B cell (primary cell): Measurements from ENCODE around the gene HUS1B. TPM values are rescaled to one million over a fixed set of nuclear protein-coding genes. Genes with fewer than 3 reads are reported as not detected.

ENCODE experiments used
- ATAC-seq: fragments of 200-7000 bp; cut with Tn5 transposase; one replicate; pipeline ENCODE4 v1.10.0; 2021; ENCODE audit warnings: low read depth, mild to moderate bottlenecking, moderate number of reproducible peaks, moderate library complexity
- CTCF ChIA-PET: fragments of 350-600 bp; sonication (Branson Sonifier 250); formaldehyde crosslinking; loops from one replicate; lab custom pipeline; 2021; ENCODE audit warnings: antibody characterized with exemption, inconsistent platforms; lab: Charles Lee
- POLR2A ChIA-PET: fragments of 350-600 bp; sonication (Branson Sonifier 250); formaldehyde crosslinking; loops from one replicate; lab custom pipeline; 2021; ENCODE audit warnings: antibody characterized with exemption; lab: Charles Lee
- DNase-seq: peaks from one replicate; pipeline ENCODE4 v3.0.0; 2013
- H2AFZ ChIP-seq: 2 replicates; pipeline ENCODE4 v1.6.1; 2012; ENCODE audit warnings: mild to moderate bottlenecking, low read depth, low read length; ENCODE audit not compliant: insufficient read depth, poor library complexity, severe bottlenecking
- H3K27ac ChIP-seq, 2 donors: 1 replicate in 1 of 2; 2 replicates in 1 of 2; pipeline ENCODE4 v1.5.1; 2012 to 2013; ENCODE audit warnings: low read length in 2 of 2, mild to moderate bottlenecking in 2 of 2, moderate library complexity in 1 of 2
- H3K27me3 ChIP-seq, 4 experiments: fragments of 200-600 bp in 1 of 4; sonication (generic) in 1 of 4; replicated peaks in 1 of 4; 1 replicate in 2 of 4; 2 replicates in 2 of 4; pipeline versions ENCODE4 v1.6.1 to v1.7.0; 2013 to 2016; ENCODE audit warnings: low read length in 3 of 4, mild to moderate bottlenecking in 2 of 4, mixed read lengths in 1 of 4, moderate library complexity in 1 of 4; ENCODE audit not compliant: insufficient read depth in 4 of 4, control insufficient read depth in 3 of 4; ENCODE audit errors: control extremely low read depth in 1 of 4
- H3K36me3 ChIP-seq, 2 experiments: replicated peaks in 1 of 2; 1 replicate in 1 of 2; 2 replicates in 1 of 2; pipeline versions ENCODE4 v1.6.1 to v1.7.1; 2013; ENCODE audit warnings: low read length in 1 of 2; ENCODE audit not compliant: insufficient read depth in 2 of 2, control insufficient read depth in 1 of 2; ENCODE audit errors: control extremely low read depth in 1 of 2, extremely low read depth in 1 of 2
- H3K4me1 ChIP-seq, 2 donors: fragments of 200-600 bp in 1 of 2; sonication (generic) in 1 of 2; 1 replicate in 1 of 2; 2 replicates in 1 of 2; pipeline versions ENCODE4 v1.5.1 to v1.6.1; 2013 to 2017; ENCODE audit warnings: low read length in 2 of 2; ENCODE audit not compliant: control insufficient read depth in 2 of 2, insufficient read depth in 2 of 2
- H3K4me2 ChIP-seq: replicated peaks from 2 replicates; pipeline ENCODE3; 2012; ENCODE audit warnings: mild to moderate bottlenecking, low read depth, low read length; ENCODE audit not compliant: poor library complexity, severe bottlenecking
- H3K4me3 ChIP-seq, 5 experiments: fragments of 200-600 bp in 1 of 5; sonication (generic) in 1 of 5; 1 replicate in 3 of 5; 2 replicates in 2 of 5; pipeline versions ENCODE4 v1.5.1 to v1.7.0; 2011 to 2016; ENCODE audit warnings: low read length in 4 of 5, mild to moderate bottlenecking in 4 of 5, low read depth in 2 of 5, control low read depth in 1 of 5, moderate library complexity in 1 of 5; ENCODE audit not compliant: insufficient read depth in 1 of 5; ENCODE audit errors: control extremely low read depth in 1 of 5, extremely low read depth in 1 of 5
- H3K79me2 ChIP-seq: fragments of 200-600 bp; sonication (generic); one replicate; pipeline ENCODE4 v1.6.0; 2016; ENCODE audit warnings: low read length; ENCODE audit not compliant: control insufficient read depth, insufficient read depth
- H3K9ac ChIP-seq: fragments of 200-600 bp; sonication (generic); 2 replicates; pipeline ENCODE4 v1.6.1; 2017; ENCODE audit warnings: mild to moderate bottlenecking, low read length, moderate library complexity
- H3K9me3 ChIP-seq, 3 donors: one replicate each; pipeline versions ENCODE4 v1.6.1 to v1.7.1; 2013; ENCODE audit warnings: low read length in 2 of 3; ENCODE audit not compliant: control insufficient read depth in 2 of 3, insufficient read depth in 1 of 3; ENCODE audit errors: control extremely low read depth in 1 of 3
- H4K20me1 ChIP-seq: 2 replicates; pipeline ENCODE4 v1.6.0; 2012; ENCODE audit warnings: mild to moderate bottlenecking, low read length; ENCODE audit not compliant: insufficient read depth, control insufficient read depth, poor library complexity, severe bottlenecking
- H3K27ac Mint-ChIP-seq: one replicate; pipeline ENCODE4 v1.8.0; 2021; ENCODE audit warnings: mixed read lengths
- H3K27me3 Mint-ChIP-seq: one replicate; pipeline ENCODE4 v1.8.0; 2021; ENCODE audit warnings: mixed read lengths
- H3K4me1 Mint-ChIP-seq: one replicate; pipeline ENCODE4 v1.8.0; 2021; ENCODE audit warnings: mixed read lengths
- H3K4me3 Mint-ChIP-seq: one replicate; pipeline ENCODE4 v1.8.0; 2021; ENCODE audit warnings: mixed read lengths
- H3K9me3 Mint-ChIP-seq: one replicate; pipeline ENCODE4 v1.8.0; 2022; ENCODE audit warnings: mixed read lengths; ENCODE audit not compliant: insufficient read depth
- EZH2 ChIP-seq: IDR thresholded peaks from 2 replicates; pipeline ENCODE4 v1.6.1; 2012; ENCODE audit warnings: borderline replicate concordance, low read depth, mild to moderate bottlenecking, moderate library complexity, low read length; ENCODE audit not compliant: insufficient read depth, poor library complexity, severe bottlenecking
- WGBS: methylation state at CpG from one replicate; pipeline ENCODE4 v1.1.5; 2013; ENCODE audit warnings: missing lambda C conversion rate; ENCODE audit not compliant: insufficient coverage; 5-methylcytosine and 5-hydroxymethylcytosine counted together
- intact Hi-C: fragments of 100-400 bp; cut with micrococcal nuclease; formaldehyde crosslinking; loops from one replicate; pipeline ENCODE4 v1.10.0; 2022
- polyA plus RNA-seq: library from polyadenylated mRNA; depleted of rRNA; stranded (reverse); fragments of >200 nt; gene quantifications from 2 replicates; pipeline ENCODE4 v1.2.3, GENCODE V29; 2012
- total RNA-seq, 2 donors: library from RNA; stranded (reverse); fragments of 120-200 nt in 1 of 2; gene quantifications; 1 replicate in 1 of 2; 2 replicates in 1 of 2; pipeline versions ENCODE4 v1.2.3 to v1.2.4, GENCODE V29; 2013 to 2022
- TF ChIP-seq, protein P1 (sequence below): fragments of 200-600 bp; IDR thresholded peaks from one replicate; pipeline ENCODE4 v1.8.0; 2022; ENCODE audit warnings: antibody characterized with exemption, mild to moderate bottlenecking

HUS1B gene
- total and polyA plus RNA-seq, 2 donors (not counting 1 experiment from before 2014, with no cell fraction given), result 2.9 to 4.4 TPM

DNA sequence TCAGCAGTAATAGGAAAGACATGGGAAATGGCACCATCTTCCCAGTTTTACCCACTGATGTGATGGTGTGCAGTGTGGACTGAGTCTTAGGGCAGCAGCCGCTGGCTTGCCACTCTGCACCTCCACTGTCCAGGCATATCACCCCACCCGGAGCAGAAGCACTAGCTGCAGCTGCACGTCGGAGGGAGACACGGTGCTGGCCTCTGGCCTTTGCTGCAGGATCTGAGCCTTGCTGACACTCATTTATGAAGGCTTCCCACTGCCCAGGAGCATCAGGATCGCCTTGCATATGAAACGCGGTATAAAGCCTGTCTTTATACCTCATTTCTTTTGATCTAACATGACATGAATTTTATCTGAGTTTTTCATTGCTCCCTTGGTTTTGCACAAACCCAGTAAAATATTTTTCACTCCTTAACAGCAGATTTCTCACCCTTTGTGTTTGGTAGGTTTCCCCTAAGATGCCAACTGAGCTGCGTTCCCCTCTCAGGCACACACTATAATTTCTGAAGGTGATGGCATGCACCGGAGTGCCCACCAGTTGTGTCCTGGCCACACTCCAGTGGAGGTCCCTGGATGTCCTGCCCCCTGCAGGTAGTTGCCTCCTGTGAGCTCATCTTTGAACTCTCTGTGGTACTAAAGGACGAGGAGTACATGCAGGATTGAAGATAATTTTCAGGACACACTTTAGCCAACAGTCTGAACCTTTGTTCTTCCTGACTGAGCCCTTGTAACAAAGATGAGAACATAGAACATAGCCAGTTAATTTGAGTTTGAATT is 45.0 kb upstream of the HUS1B start:
- no peak for TF ChIP-seq EZH2
- TF ChIP-seq, protein P1, sequence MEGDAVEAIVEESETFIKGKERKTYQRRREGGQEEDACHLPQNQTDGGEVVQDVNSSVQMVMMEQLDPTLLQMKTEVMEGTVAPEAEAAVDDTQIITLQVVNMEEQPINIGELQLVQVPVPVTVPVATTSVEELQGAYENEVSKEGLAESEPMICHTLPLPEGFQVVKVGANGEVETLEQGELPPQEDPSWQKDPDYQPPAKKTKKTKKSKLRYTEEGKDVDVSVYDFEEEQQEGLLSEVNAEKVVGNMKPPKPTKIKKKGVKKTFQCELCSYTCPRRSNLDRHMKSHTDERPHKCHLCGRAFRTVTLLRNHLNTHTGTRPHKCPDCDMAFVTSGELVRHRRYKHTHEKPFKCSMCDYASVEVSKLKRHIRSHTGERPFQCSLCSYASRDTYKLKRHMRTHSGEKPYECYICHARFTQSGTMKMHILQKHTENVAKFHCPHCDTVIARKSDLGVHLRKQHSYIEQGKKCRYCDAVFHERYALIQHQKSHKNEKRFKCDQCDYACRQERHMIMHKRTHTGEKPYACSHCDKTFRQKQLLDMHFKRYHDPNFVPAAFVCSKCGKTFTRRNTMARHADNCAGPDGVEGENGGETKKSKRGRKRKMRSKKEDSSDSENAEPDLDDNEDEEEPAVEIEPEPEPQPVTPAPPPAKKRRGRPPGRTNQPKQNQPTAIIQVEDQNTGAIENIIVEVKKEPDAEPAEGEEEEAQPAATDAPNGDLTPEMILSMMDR, result no peak
- POLR2A ChIA-PET, result no interaction called here

DNA sequence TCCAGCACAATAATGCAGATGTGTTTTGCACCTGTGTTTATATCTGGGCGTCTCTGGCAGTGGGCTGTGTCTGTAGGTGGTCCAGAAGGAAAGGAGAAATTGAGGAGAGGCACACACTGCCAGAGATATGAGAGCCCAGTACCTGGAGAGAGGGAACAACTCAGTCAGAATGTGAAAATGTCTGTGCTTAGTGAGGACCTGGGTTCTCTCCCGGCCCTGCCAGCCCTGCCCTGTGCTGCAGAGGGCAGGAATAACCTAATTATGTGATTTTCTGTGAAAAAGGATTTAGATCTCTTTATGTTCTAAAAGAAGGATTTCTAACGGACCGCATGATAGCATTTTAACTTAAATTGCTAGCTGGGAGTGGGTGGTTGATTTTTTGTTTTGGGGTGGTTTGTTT is 44.3 kb upstream of the HUS1B start:
- peaks cover 7% of the 10 kb centered on the region for H3K27me3 Mint-ChIP-seq
- DNase-seq, result no peak
- H3K4me1 ChIP-seq, result no peaks in the 10 kb centered on the region
- no peak overlapping the region for H2AFZ ChIP-seq
- no peak overlapping the region for H3K4me2 ChIP-seq
- H3K9me3 Mint-ChIP-seq, result no peaks in the 10 kb centered on the region
- no peak overlapping the region for H3K27ac Mint-ChIP-seq
- H3K9me3 ChIP-seq, result no peaks in the 10 kb centered on the region
- H3K4me3 ChIP-seq, result no peak overlapping the region
- no peaks in the 10 kb centered on the region for H3K36me3 ChIP-seq
- no peak overlapping the region for H3K9ac ChIP-seq
- H3K4me3 Mint-ChIP-seq, result no peak overlapping the region
- no peak for ATAC-seq
- H3K27me3 ChIP-seq, result no peaks in the 10 kb centered on the region
- TF ChIP-seq, protein P1, result no peak
- no peak for TF ChIP-seq EZH2
- POLR2A ChIA-PET, result no interaction called here
- H3K27ac ChIP-seq, result no peak overlapping the region
- WGBS, result 81% methylated on average over 4 of the region's 4 CpGs
- no peaks in the 10 kb centered on the region for H4K20me1 ChIP-seq
- CTCF ChIA-PET, result interaction anchor here (2.5 to 3.1 kb wide), 2 partner anchors 10 to 108 kb away, joined by 10 read pairs; no protein-coding TSS in a partner anchor
- no peaks in the 10 kb centered on the region for H3K4me1 Mint-ChIP-seq
- H3K79me2 ChIP-seq, result no peaks in the 10 kb centered on the region
- intact Hi-C loops, result no loop called here

More for the DNA sequence above, 45.0 kb upstream of the HUS1B start:
- ATAC-seq, result no peak
- intact Hi-C loops, result no loop called here
- Histone ChIP-seq H4K20me1 (no peaks in the 10 kb centered on the region), H3K79me2 (no peaks in the 10 kb centered on the region), H3K4me3 (no peak overlapping the region), H3K4me2 (no peak overlapping the region), H3K9me3 (no peaks in the 10 kb centered on the region), H3K27ac (no peak overlapping the region), H3K4me1 (no peaks in the 10 kb centered on the region), H3K27me3 (no peaks in the 10 kb centered on the region), H3K9ac (no peak overlapping the region), H2AFZ (no peak overlapping the region), H3K36me3 (no peaks in the 10 kb centered on the region)
- no peak overlapping the region for H3K27ac Mint-ChIP-seq
- WGBS, result 88% methylated on average over 10 of the region's 11 CpGs
- CTCF ChIA-PET, result interaction anchor here (0.6 to 3.1 kb wide), 4 partner anchors 9 to 115 kb away, joined by 4 to 10 read pairs (median 7); no protein-coding TSS in a partner anchor
- H3K9me3 Mint-ChIP-seq, result no peaks in the 10 kb centered on the region
- H3K4me3 Mint-ChIP-seq, result no peak overlapping the region
- no peak for DNase-seq
- H3K4me1 Mint-ChIP-seq, result no peaks in the 10 kb centered on the region
- H3K27me3 Mint-ChIP-seq, result peaks cover 8% of the 10 kb centered on the region
